H9 (cell line): ENCODE results near the gene RPL35. TPM values are rescaled to one million over a fixed set of nuclear protein-coding genes. Genes with fewer than 3 reads are reported as not detected.

Experiments used
- DNase-seq: peaks from one replicate; pipeline ENCODE4 v3.0.0-alpha.2; 2017
- H2AFZ ChIP-seq: one replicate; pipeline ENCODE4 v1.6.1; 2013; ENCODE audit warnings: mild to moderate bottlenecking, low read length, control low read depth, moderate library complexity
- H2AK5ac ChIP-seq: 2 replicates; pipeline ENCODE4 v1.6.1; 2013; ENCODE audit warnings: low read length, control low read depth, mixed read lengths; ENCODE audit not compliant: insufficient read length
- H2BK120ac ChIP-seq: one replicate; pipeline ENCODE4 v1.6.1; 2013; ENCODE audit warnings: low read depth, mild to moderate bottlenecking, low read length, control low read depth, inconsistent platforms; ENCODE audit not compliant: poor library complexity, severe bottlenecking
- H2BK12ac ChIP-seq: 2 replicates; pipeline ENCODE4 v1.6.1; 2013; ENCODE audit warnings: low read length, control low read depth, mixed read lengths, low read depth; ENCODE audit not compliant: insufficient read length
- H2BK15ac ChIP-seq: 2 replicates; pipeline ENCODE4 v1.6.1; 2013; ENCODE audit warnings: low read depth, low read length, control low read depth
- H2BK20ac ChIP-seq: one replicate; pipeline ENCODE4 v1.6.1; 2013; ENCODE audit warnings: low read depth, mild to moderate bottlenecking, low read length, control low read depth, inconsistent platforms; ENCODE audit not compliant: poor library complexity, severe bottlenecking
- H2BK5ac ChIP-seq: 2 replicates; pipeline ENCODE4 v1.6.1; 2013; ENCODE audit warnings: low read length, control low read depth, mixed read lengths; ENCODE audit not compliant: insufficient read length
- H3K14ac ChIP-seq: 2 replicates; pipeline ENCODE4 v1.6.1; 2013; ENCODE audit warnings: low read length, control low read depth; ENCODE audit not compliant: insufficient read depth
- H3K18ac ChIP-seq: 2 replicates; pipeline ENCODE4 v1.6.1; 2013; ENCODE audit warnings: low read depth, mild to moderate bottlenecking, mixed read lengths, low read length, control low read depth; ENCODE audit not compliant: insufficient read length
- H3K23ac ChIP-seq: 2 replicates; pipeline ENCODE4 v1.6.1; 2013; ENCODE audit warnings: low read length, control low read depth, mixed read lengths, low read depth; ENCODE audit not compliant: insufficient read length
- H3K23me2 ChIP-seq: 2 replicates; pipeline ENCODE4 v1.6.1; 2013; ENCODE audit warnings: low read depth, mild to moderate bottlenecking, mixed read lengths, low read length, control low read depth; ENCODE audit not compliant: insufficient read length, poor library complexity, severe bottlenecking
- H3K27ac ChIP-seq: 2 replicates; pipeline ENCODE4 v1.5.1; 2013; ENCODE audit warnings: low read length, control low read depth, mixed read lengths, low read depth; ENCODE audit not compliant: insufficient read length
- H3K27me3 ChIP-seq: 2 replicates; pipeline ENCODE4 v1.6.1; 2013; ENCODE audit warnings: low read length, control low read depth, inconsistent platforms; ENCODE audit not compliant: insufficient read depth
- H3K4ac ChIP-seq: 2 replicates; pipeline ENCODE4 v1.6.1; 2013; ENCODE audit warnings: low read depth, mild to moderate bottlenecking, control low read depth, inconsistent platforms, low read length, moderate library complexity
- H3K4me1 ChIP-seq: 2 replicates; pipeline ENCODE4 v1.6.1; 2013; ENCODE audit warnings: low read length, control low read depth, inconsistent platforms; ENCODE audit not compliant: insufficient read depth
- H3K4me2 ChIP-seq: 2 replicates; pipeline ENCODE4 v1.6.1; 2013; ENCODE audit warnings: low read length, control low read depth, mixed read lengths; ENCODE audit not compliant: insufficient read length, insufficient read depth
- H3K56ac ChIP-seq: 2 replicates; pipeline ENCODE4 v1.6.1; 2013; ENCODE audit warnings: low read depth, mild to moderate bottlenecking, mixed read lengths, low read length, control low read depth; ENCODE audit not compliant: insufficient read length
- H3K79me1 ChIP-seq: 2 replicates; pipeline ENCODE4 v1.6.1; 2013; ENCODE audit warnings: low read depth, mild to moderate bottlenecking, moderate library complexity, low read length, control low read depth, inconsistent platforms; ENCODE audit not compliant: insufficient read depth, poor library complexity, severe bottlenecking
- H3K79me2 ChIP-seq: 2 replicates; pipeline ENCODE4 v1.6.1; 2013; ENCODE audit warnings: low read length, control low read depth, inconsistent platforms; ENCODE audit not compliant: insufficient read depth
- H3K9ac ChIP-seq: 2 replicates; pipeline ENCODE4 v1.6.1; 2013; ENCODE audit warnings: low read length, control low read depth, mixed read lengths; ENCODE audit not compliant: insufficient read length; ENCODE audit errors: extremely low read depth
- H3K9me3 ChIP-seq: one replicate; pipeline ENCODE4 v1.6.1; 2013; ENCODE audit warnings: low read depth, low read length, inconsistent platforms; ENCODE audit not compliant: control insufficient read depth
- H3T11ph ChIP-seq: one replicate; pipeline ENCODE4 v1.6.1; 2013; ENCODE audit warnings: mild to moderate bottlenecking, low read length, control low read depth, inconsistent platforms
- H4K20me1 ChIP-seq: one replicate; pipeline ENCODE4 v1.6.1; 2013; ENCODE audit not compliant: control insufficient read depth, insufficient read length, insufficient read depth
- H4K5ac ChIP-seq: 2 replicates; pipeline ENCODE4 v1.6.1; 2013; ENCODE audit warnings: low read depth, mild to moderate bottlenecking, mixed read lengths, low read length, control low read depth; ENCODE audit not compliant: insufficient read length
- H4K8ac ChIP-seq: replicated peaks from 2 replicates; pipeline ENCODE4 v1.6.1; 2013; ENCODE audit warnings: low read length, control low read depth, mixed read lengths, low read depth; ENCODE audit not compliant: insufficient read length
- H4K91ac ChIP-seq: 2 replicates; pipeline ENCODE4 v1.6.1; 2013; ENCODE audit warnings: low read depth, mild to moderate bottlenecking, moderate library complexity, mixed read lengths, low read length, control low read depth; ENCODE audit not compliant: insufficient read length
- H3K27ac Mint-ChIP-seq, 3 experiments: 2 replicates in 2 of 3; 3 replicates in 1 of 3; pipeline ENCODE4 v1.8.0; 2020 to 2021; ENCODE audit warnings: mixed read lengths in 3 of 3, mild to moderate bottlenecking in 1 of 3, moderate library complexity in 1 of 3
- H3K27me3 Mint-ChIP-seq: 2 replicates; pipeline ENCODE4 v1.8.0; 2021; ENCODE audit warnings: low read depth, mild to moderate bottlenecking, moderate library complexity, mixed read lengths
- H3K36me3 Mint-ChIP-seq, 3 experiments: 2 replicates in 2 of 3; 3 replicates in 1 of 3; pipeline ENCODE4 v1.8.0; 2020 to 2021; ENCODE audit warnings: low read depth in 3 of 3, mixed read lengths in 3 of 3; ENCODE audit not compliant: insufficient read depth in 1 of 3
- H3K4me1 Mint-ChIP-seq, 2 experiments: 2 replicates each; pipeline ENCODE4 v1.8.0; 2020; ENCODE audit warnings: mixed read lengths in 2 of 2
- H3K4me3 Mint-ChIP-seq, 2 experiments: 2 replicates in 1 of 2; 3 replicates in 1 of 2; pipeline ENCODE4 v1.8.0; 2020 to 2021; ENCODE audit warnings: mild to moderate bottlenecking in 2 of 2, mixed read lengths in 2 of 2, moderate library complexity in 1 of 2
- H3K9me3 Mint-ChIP-seq, 2 experiments: 2 replicates in 1 of 2; 3 replicates in 1 of 2; pipeline ENCODE4 v1.8.0; 2020; ENCODE audit warnings: mild to moderate bottlenecking in 2 of 2, mixed read lengths in 2 of 2, moderate library complexity in 1 of 2
- CTCF ChIP-seq: fragments of 200-600 bp; sonication (generic); conservative IDR thresholded peaks from 3 replicates; pipeline ENCODE4 v1.8.0; 2021; ENCODE audit warnings: antibody characterized with exemption, mild to moderate bottlenecking
- total RNA-seq: library from RNA; stranded (reverse); gene quantifications from 2 replicates; pipeline ENCODE4 v1.2.1, GENCODE V29; 2021

Gene RPL35
- total RNA-seq, 1 experiment from 2014 or later: 1,840 TPM

- Mint-ChIP-seq H3K4me1 (peaks cover 2 to 13% of the 10 kb centered on the region in 2 experiments), H3K9me3 (no peaks in the 10 kb centered on the region; a peak in 1 of 5 replicates), H3K4me3 (no peak overlapping the region), H3K36me3 (peaks cover 4 to 16% (median 14%) of the 10 kb centered on the region in 3 experiments), H3K27ac (peak overlapping the region in 1 of 3 experiments; percentile 74; a peak in 2 of 7 replicates), H3K27me3 (no peaks in the 10 kb centered on the region)
- Histone ChIP-seq H4K5ac (no peak overlapping the region), H3K18ac (no peak overlapping the region), H3K4me1 (no peaks in the 10 kb centered on the region), H2BK12ac (no peak overlapping the region), H3K27ac (no peak overlapping the region), H3K23me2 (no peaks in the 10 kb centered on the region), H3K4ac (no peak overlapping the region), H2AFZ (no peak overlapping the region), H3K23ac (no peak overlapping the region), H3K9me3 (no peaks in the 10 kb centered on the region), H4K91ac (no peak overlapping the region), H4K20me1 (no peaks in the 10 kb centered on the region), H2AK5ac (no peak overlapping the region), H4K8ac (no peak overlapping the region), H3K27me3 (no peaks in the 10 kb centered on the region), H3K79me1 (no peaks in the 10 kb centered on the region), H3T11ph (no peak overlapping the region), H3K4me2 (no peak overlapping the region), H2BK5ac (no peak overlapping the region), H2BK20ac (no peak overlapping the region), H3K56ac (no peak overlapping the region), H2BK15ac (no peak overlapping the region), H3K79me2 (no peaks in the 10 kb centered on the region), H3K9ac (no peak overlapping the region), H3K14ac (no peak overlapping the region), H2BK120ac (no peak overlapping the region)
- TF ChIP-seq CTCF: peak; percentile 67
- DNase-seq: peak; percentile 60
These were observed 33.0 kb upstream of the RPL35 start for GRCh38 chr9:124894741-124895170.
